ENCODE results near the gene P4HB.

The P4HB gene

GRCh38 chr17:81859906-81860755 lies at the start of gene P4HB:
Gene P4HB (minus strand): TSS chr17:81860535. CDS start chr17:81860471, 64 bp downstream.
- no peak for DNase-seq (ENCODE audit: low read depth, low spot score)
- peak within 1 kb of the TSS; percentile 95 for H3K27ac ChIP-seq

GRCh38 chr17:81909231-81909630 lies 48.9 kb upstream of the P4HB start:
- no peak for DNase-seq (ENCODE audit: low read depth, low spot score)
- H3K27ac ChIP-seq, result no peak overlapping the region

- H3K27ac ChIP-seq, result no peak overlapping the region
- no peak for DNase-seq (ENCODE audit: low read depth, low spot score)
Measured at GRCh38 chr17:81908793-81909192, 48.5 kb upstream of the P4HB start.

- H3K27ac ChIP-seq, result no peak overlapping the region
- DNase-seq (ENCODE audit: low read depth, low spot score), result no peak
Measured at GRCh38 chr17:81907219-81908145, 47.1 kb upstream of the P4HB start.

GRCh38 chr17:81906476-81907218 lies 46.3 kb upstream of the P4HB start:
- DNase-seq (ENCODE audit: low read depth, low spot score), result no peak
- no peak overlapping the region for H3K27ac ChIP-seq

- H3K27ac ChIP-seq, result no peak overlapping the region
- no peak for DNase-seq (ENCODE audit: low read depth, low spot score)
Measured at GRCh38 chr17:81905993-81906392, 45.7 kb upstream of the P4HB start.

- no peak overlapping the region for H3K27ac ChIP-seq
- DNase-seq (ENCODE audit: low read depth, low spot score), result no peak
Measured at GRCh38 chr17:81905424-81905875, 45.1 kb upstream of the P4HB start.

- DNase-seq (ENCODE audit: low read depth, low spot score), result no peak
- H3K27ac ChIP-seq, result no peak overlapping the region
Measured at GRCh38 chr17:81904600-81905423, 44.5 kb upstream of the P4HB start.

- no peak for DNase-seq (ENCODE audit: low read depth, low spot score)
- no peak overlapping the region for H3K27ac ChIP-seq
Measured at GRCh38 chr17:81903896-81904599, 43.7 kb upstream of the P4HB start.

- H3K27ac ChIP-seq, result no peak overlapping the region
Measured at GRCh38 chr17:81903415-81903831, 43.1 kb upstream of the P4HB start.

GRCh38 chr17:81902653-81903414 lies 42.5 kb upstream of the P4HB start:
- no peak for DNase-seq (ENCODE audit: low read depth, low spot score)
- no peak overlapping the region for H3K27ac ChIP-seq

More at GRCh38 chr17:81903415-81903831, 43.1 kb upstream of the P4HB start:
- DNase-seq (ENCODE audit: low read depth, low spot score), result no peak

GRCh38 chr17:81902023-81902652 lies 41.8 kb upstream of the P4HB start, which contains the start of gene NPB:
Gene NPB (plus strand): TSS chr17:81902238. CDS start chr17:81902278, 40 bp downstream.
- no peak within 1 kb of the TSS for H3K27ac ChIP-seq

GRCh38 chr17:81901167-81902022 lies 41.1 kb upstream of the P4HB start:
- no peak for DNase-seq (ENCODE audit: low read depth, low spot score)
- no peak overlapping the region for H3K27ac ChIP-seq

More at GRCh38 chr17:81902023-81902652, 41.8 kb upstream of the P4HB start, which contains the start of gene NPB:
- DNase-seq (ENCODE audit: low read depth, low spot score), result no peak

GRCh38 chr17:81900181-81900820 lies 40.0 kb upstream of the P4HB start:
- DNase-seq (ENCODE audit: low read depth, low spot score), result no peak

GRCh38 chr17:81899514-81900166 lies 39.3 kb upstream of the P4HB start:
- DNase-seq (ENCODE audit: low read depth, low spot score), result no peak
- no peak overlapping the region for H3K27ac ChIP-seq

More at GRCh38 chr17:81900181-81900820, 40.0 kb upstream of the P4HB start:
- no peak overlapping the region for H3K27ac ChIP-seq

Data from epithelial cell of prostate (primary cell).